ENCODE measurements around the gene NBEAL2.

The NBEAL2 gene

GRCh38 chr3:46942481-46943236 is 36.8 kb upstream of the NBEAL2 start:
- Histone ChIP-seq H3K27ac (no peak overlapping the region), H3K9ac (ENCODE audit: insufficient read length) (no peak overlapping the region), H3K4me3 (no peak overlapping the region), H3K9me3 (ENCODE audit: low read depth, low read length) (no peaks in the 10 kb centered on the region), H3K36me3 (ENCODE audit: insufficient read depth, low read length) (no peaks in the 10 kb centered on the region; the same call in 1 of the 2 replicates)
- TF ChIP-seq FOXP2 (optimal IDR thresholded peaks at IDR 0.05; ENCODE audit: control extremely low read depth, extremely low read length, insufficient read depth): no peak
- TF ChIP-seq EZH2 (IDR thresholded peaks at IDR 0.05): no peak
- no peak for TF ChIP-seq POLR2AphosphoS5 (IDR thresholded peaks at IDR 0.05; ENCODE audit: borderline replicate concordance, low read depth, low read length)
- no peak for DNase-seq (ENCODE audit: low read depth, low spot score)

- no peak for TF ChIP-seq EZH2 (IDR thresholded peaks at IDR 0.05)
- no peak for TF ChIP-seq POLR2AphosphoS5 (IDR thresholded peaks at IDR 0.05; ENCODE audit: borderline replicate concordance, low read depth, low read length)
- no peak for TF ChIP-seq FOXP2 (optimal IDR thresholded peaks at IDR 0.05; ENCODE audit: control extremely low read depth, extremely low read length, insufficient read depth)
- Histone ChIP-seq H3K36me3 (ENCODE audit: insufficient read depth, low read length) (no peaks in the 10 kb centered on the region; the same call in 1 of the 2 replicates), H3K9ac (ENCODE audit: insufficient read length) (no peak overlapping the region), H3K9me3 (ENCODE audit: low read depth, low read length) (no peaks in the 10 kb centered on the region), H3K4me3 (no peak overlapping the region), H3K27ac (no peak overlapping the region)
- DNase-seq (ENCODE audit: low read depth, low spot score): no peak
Measured at GRCh38 chr3:46943237-46944187, 36.0 kb upstream of the NBEAL2 start.

- H3K27ac ChIP-seq: no peak overlapping the region
- no peaks in the 10 kb centered on the region for H3K9me3 ChIP-seq (ENCODE audit: low read depth, low read length)
- H3K4me3 ChIP-seq: no peak overlapping the region
- no peak overlapping the region for H3K9ac ChIP-seq (ENCODE audit: insufficient read length)
- no peak for DNase-seq (ENCODE audit: low read depth, low spot score)
- TF ChIP-seq FOXP2 (optimal IDR thresholded peaks at IDR 0.05; ENCODE audit: control extremely low read depth, extremely low read length, insufficient read depth) (no peak), POLR2AphosphoS5 (IDR thresholded peaks at IDR 0.05; ENCODE audit: borderline replicate concordance, low read depth, low read length) (no peak), EZH2 (IDR thresholded peaks at IDR 0.05) (no peak)
- no peaks in the 10 kb centered on the region; the same call in 1 of the 2 replicates for H3K36me3 ChIP-seq (ENCODE audit: insufficient read depth, low read length)
Measured at GRCh38 chr3:46944191-46944590, 35.3 kb upstream of the NBEAL2 start.

- TF ChIP-seq POLR2AphosphoS5 (IDR thresholded peaks at IDR 0.05; ENCODE audit: borderline replicate concordance, low read depth, low read length) (no peak), EZH2 (IDR thresholded peaks at IDR 0.05) (no peak), FOXP2 (optimal IDR thresholded peaks at IDR 0.05; ENCODE audit: control extremely low read depth, extremely low read length, insufficient read depth) (no peak)
- no peaks in the 10 kb centered on the region; the same call in 1 of the 2 replicates for H3K36me3 ChIP-seq (ENCODE audit: insufficient read depth, low read length)
- no peak overlapping the region for H3K4me3 ChIP-seq
- no peak for DNase-seq (ENCODE audit: low read depth, low spot score)
- no peak overlapping the region for H3K9ac ChIP-seq (ENCODE audit: insufficient read length)
- no peaks in the 10 kb centered on the region for H3K9me3 ChIP-seq (ENCODE audit: low read depth, low read length)
- H3K27ac ChIP-seq: no peak overlapping the region
Measured at GRCh38 chr3:46946416-46946815, 33.0 kb upstream of the NBEAL2 start.

GRCh38 chr3:46946856-46947545 is 32.5 kb upstream of the NBEAL2 start:
- H3K4me3 ChIP-seq: no peak overlapping the region
- DNase-seq (ENCODE audit: low read depth, low spot score): no peak
- no peak for TF ChIP-seq POLR2AphosphoS5 (IDR thresholded peaks at IDR 0.05; ENCODE audit: borderline replicate concordance, low read depth, low read length)
- TF ChIP-seq FOXP2 (optimal IDR thresholded peaks at IDR 0.05; ENCODE audit: control extremely low read depth, extremely low read length, insufficient read depth): no peak
- TF ChIP-seq EZH2 (IDR thresholded peaks at IDR 0.05): no peak
- H3K9me3 ChIP-seq (ENCODE audit: low read depth, low read length): no peaks in the 10 kb centered on the region
- H3K27ac ChIP-seq: no peak overlapping the region
- H3K9ac ChIP-seq (ENCODE audit: insufficient read length): no peak overlapping the region
- no peaks in the 10 kb centered on the region; the same call in 1 of the 2 replicates for H3K36me3 ChIP-seq (ENCODE audit: insufficient read depth, low read length)

- no peak overlapping the region for H3K9ac ChIP-seq (ENCODE audit: insufficient read length)
- no peak overlapping the region for H3K4me3 ChIP-seq
- no peaks in the 10 kb centered on the region for H3K9me3 ChIP-seq (ENCODE audit: low read depth, low read length)
- TF ChIP-seq FOXP2 (optimal IDR thresholded peaks at IDR 0.05; ENCODE audit: control extremely low read depth, extremely low read length, insufficient read depth) (no peak), POLR2AphosphoS5 (IDR thresholded peaks at IDR 0.05; ENCODE audit: borderline replicate concordance, low read depth, low read length) (no peak), EZH2 (IDR thresholded peaks at IDR 0.05) (no peak)
- DNase-seq (ENCODE audit: low read depth, low spot score): no peak
- no peaks in the 10 kb centered on the region; the same call in 1 of the 2 replicates for H3K36me3 ChIP-seq (ENCODE audit: insufficient read depth, low read length)
- no peak overlapping the region for H3K27ac ChIP-seq
Measured at GRCh38 chr3:46947546-46947901, 31.9 kb upstream of the NBEAL2 start.

- Histone ChIP-seq H3K27ac (no peak overlapping the region), H3K9ac (ENCODE audit: insufficient read length) (no peak overlapping the region), H3K36me3 (ENCODE audit: insufficient read depth, low read length) (no peaks in the 10 kb centered on the region; the same call in 1 of the 2 replicates), H3K4me3 (no peak overlapping the region), H3K9me3 (ENCODE audit: low read depth, low read length) (no peaks in the 10 kb centered on the region)
- DNase-seq (ENCODE audit: low read depth, low spot score): no peak
- no peak for TF ChIP-seq POLR2AphosphoS5 (IDR thresholded peaks at IDR 0.05; ENCODE audit: borderline replicate concordance, low read depth, low read length)
- no peak for TF ChIP-seq FOXP2 (optimal IDR thresholded peaks at IDR 0.05; ENCODE audit: control extremely low read depth, extremely low read length, insufficient read depth)
- no peak for TF ChIP-seq EZH2 (IDR thresholded peaks at IDR 0.05)
Measured at GRCh38 chr3:46947981-46948791, 31.3 kb upstream of the NBEAL2 start.
